CD1c-positive myeloid dendritic cell (primary cell): Measurements from ENCODE around the gene LPAR3.

Experiments
- DNase-seq: peaks from one replicate; pipeline ENCODE4 v3.0.0-alpha.2; 2016; ENCODE audit errors: extremely low spot score

The LPAR3 gene

GRCh38 chr1:84827976-84828375, 65.0 kb downstream of the LPAR3 start:
- DNase-seq: no peak

GRCh38 chr1:84827555-84827954, 65.5 kb downstream of the LPAR3 start:
- no peak for DNase-seq

- DNase-seq: no peak
Observed at GRCh38 chr1:84825161-84825560, 67.8 kb downstream of the LPAR3 start.

- no peak for DNase-seq
Observed at GRCh38 chr1:84823991-84824390, 69.0 kb downstream of the LPAR3 start.

GRCh38 chr1:84823511-84823910, 69.5 kb downstream of the LPAR3 start:
- DNase-seq: no peak

GRCh38 chr1:84810343-84810742, 82.7 kb downstream of the LPAR3 start:
- no peak for DNase-seq

GRCh38 chr1:84809023-84809422, 84.0 kb downstream of the LPAR3 start:
- DNase-seq: no peak

- no peak for DNase-seq
Observed at GRCh38 chr1:84803604-84804003, 89.4 kb downstream of the LPAR3 start.

- DNase-seq: no peak
Observed at GRCh38 chr1:84802567-84803232, 90.3 kb downstream of the LPAR3 start.

- DNase-seq: no peak
Observed at GRCh38 chr1:84800090-84801073, 92.6 kb downstream of the LPAR3 start.

- DNase-seq: no peak
Observed at GRCh38 chr1:84797603-84798002, 95.4 kb downstream of the LPAR3 start.

- peak; percentile 24 for DNase-seq
Observed at GRCh38 chr1:84795966-84796600, 96.9 kb downstream of the LPAR3 start.

GRCh38 chr1:84795213-84795612, 97.8 kb downstream of the LPAR3 start:
- no peak for DNase-seq

GRCh38 chr1:84792421-84792820, 100.6 kb downstream of the LPAR3 start:
- no peak for DNase-seq

GRCh38 chr1:84789014-84789413, 104.0 kb downstream of the LPAR3 start:
- no peak for DNase-seq

GRCh38 chr1:84785271-84786036, 107.6 kb downstream of the LPAR3 start:
- no peak for DNase-seq

GRCh38 chr1:84782881-84783280, 110.1 kb downstream of the LPAR3 start:
- DNase-seq: no peak

GRCh38 chr1:84781946-84782771, 110.8 kb downstream of the LPAR3 start:
- peak; percentile 71 for DNase-seq

GRCh38 chr1:84780000-84780716, 112.8 kb downstream of the LPAR3 start:
- DNase-seq: no peak

GRCh38 chr1:84776639-84777038, 116.4 kb downstream of the LPAR3 start:
- DNase-seq: no peak
